Measurements from ENCODE around the gene PGAP6. TPM values are rescaled to one million over a fixed set of nuclear protein-coding genes. Genes with fewer than 3 reads are reported as not detected.
"Not testable (repeated sequence)": the region's sequence is repeated elsewhere in the genome, so short reads cannot be mapped to it uniquely, and the experiment has no call there.

Gene PGAP6
- total RNA-seq, 2 donors from 2014 or later = 38.7 to 55.4 TPM

DNA sequence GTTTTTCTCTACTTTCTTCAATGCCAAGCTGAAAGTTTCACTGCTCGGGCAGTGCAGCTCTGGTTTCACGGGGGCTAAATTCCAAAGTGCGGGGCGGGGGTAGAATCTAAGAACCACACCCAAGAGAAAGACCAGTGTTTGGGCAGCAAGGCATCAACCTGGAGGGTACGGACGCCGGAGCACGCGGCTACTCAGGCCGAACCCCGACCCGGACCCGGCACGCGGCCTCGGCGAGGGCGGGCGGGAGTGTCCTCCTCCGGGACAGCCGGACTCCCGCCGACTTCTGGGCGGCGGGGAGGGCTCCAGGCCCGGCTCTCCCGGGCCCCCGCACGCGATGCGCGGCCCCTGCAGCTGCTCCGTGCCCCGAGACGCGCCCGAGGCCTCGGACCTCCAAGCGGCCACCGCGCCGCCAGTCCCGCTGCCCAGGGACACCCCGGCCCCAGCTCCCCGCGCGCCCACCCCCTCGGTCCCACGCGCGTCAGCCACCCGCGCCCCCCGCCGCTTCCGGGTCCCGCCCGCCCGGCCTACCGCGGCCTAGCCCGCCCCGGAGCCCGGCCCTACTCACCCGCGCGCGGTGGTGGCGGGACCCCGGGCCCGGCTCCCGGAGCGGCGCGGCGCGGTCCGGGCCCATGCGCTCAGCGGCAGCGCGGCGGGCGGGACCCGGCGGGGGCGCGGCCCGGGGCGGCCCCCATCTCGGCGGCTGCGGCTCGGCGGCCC, 29.8 kb downstream of the PGAP6 start:
- Histone ChIP-seq H3K4me1 (ENCODE audit: control insufficient read depth in 1 of 2, low read depth in 2 of 2) (peaks cover 8 to 16% of the 10 kb centered on the region in 2 donors), H3K9me3 (no peaks in the 10 kb centered on the region), H3K27ac (no peak overlapping the region), H3K27me3 (replicated peaks; ENCODE audit: insufficient read depth) (no peaks in the 10 kb centered on the region), H3K36me3 (no peaks in the 10 kb centered on the region), H3K4me3 (peak overlapping the region; percentile 86)
- DNase-seq (ENCODE audit: low spot score) = no peak
- ATAC-seq (ENCODE audit: insufficient number of reproducible peaks, low FRiP score, low read depth) = peak; percentile 10
- no peak for TF ChIP-seq CTCF (IDR thresholded peaks at IDR 0.05)

GRCh38 chr16:350203-350602, 31.6 kb downstream of the PGAP6 start:
- no peak for TF ChIP-seq CTCF (IDR thresholded peaks at IDR 0.05)
- Histone ChIP-seq H3K27ac (no peak overlapping the region), H3K36me3 (peaks cover 12% of the 10 kb centered on the region), H3K27me3 (replicated peaks; ENCODE audit: insufficient read depth) (no peaks in the 10 kb centered on the region), H3K4me3 (no peak overlapping the region), H3K4me1 (ENCODE audit: control insufficient read depth in 1 of 2, low read depth in 2 of 2) (peaks cover 8 to 16% of the 10 kb centered on the region in 2 donors), H3K9me3 (no peaks in the 10 kb centered on the region)
- ATAC-seq (ENCODE audit: insufficient number of reproducible peaks, low FRiP score, low read depth) (no peak), DNase-seq (ENCODE audit: low spot score) (no peak)

DNA sequence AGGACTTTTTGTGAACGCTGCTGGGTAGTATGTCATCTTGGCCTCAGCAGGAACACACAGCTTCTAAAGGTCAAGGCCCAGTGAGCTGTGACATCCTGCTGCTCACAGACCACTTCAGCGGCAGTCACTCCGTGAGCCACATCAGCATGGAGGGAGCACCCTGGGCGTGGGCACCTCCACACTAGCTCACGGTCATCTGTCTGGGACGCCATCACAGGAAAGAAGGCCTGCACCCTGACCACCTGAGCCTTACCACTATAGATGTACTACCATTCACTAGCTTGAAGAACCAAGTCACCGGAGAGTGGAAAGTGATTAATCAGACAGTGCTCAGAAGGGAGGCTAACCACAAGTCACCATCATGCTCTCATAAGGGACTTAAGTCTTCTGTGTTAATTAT, 32.6 kb downstream of the PGAP6 start:
- H3K27me3 ChIP-seq (replicated peaks; ENCODE audit: insufficient read depth) = no peaks in the 10 kb centered on the region
- H3K36me3 ChIP-seq = peaks cover 18% of the 10 kb centered on the region
- no peak overlapping the region for H3K4me3 ChIP-seq
- H3K4me1 ChIP-seq (ENCODE audit: control insufficient read depth in 1 of 2, low read depth in 2 of 2) = peaks cover 8 to 16% of the 10 kb centered on the region in 2 donors
- TF ChIP-seq CTCF (IDR thresholded peaks at IDR 0.05) = no peak
- no peaks in the 10 kb centered on the region for H3K9me3 ChIP-seq
- DNase-seq (ENCODE audit: low spot score) (no peak), ATAC-seq (ENCODE audit: insufficient number of reproducible peaks, low FRiP score, low read depth) (no peak)
- H3K27ac ChIP-seq = no peak overlapping the region

DNA sequence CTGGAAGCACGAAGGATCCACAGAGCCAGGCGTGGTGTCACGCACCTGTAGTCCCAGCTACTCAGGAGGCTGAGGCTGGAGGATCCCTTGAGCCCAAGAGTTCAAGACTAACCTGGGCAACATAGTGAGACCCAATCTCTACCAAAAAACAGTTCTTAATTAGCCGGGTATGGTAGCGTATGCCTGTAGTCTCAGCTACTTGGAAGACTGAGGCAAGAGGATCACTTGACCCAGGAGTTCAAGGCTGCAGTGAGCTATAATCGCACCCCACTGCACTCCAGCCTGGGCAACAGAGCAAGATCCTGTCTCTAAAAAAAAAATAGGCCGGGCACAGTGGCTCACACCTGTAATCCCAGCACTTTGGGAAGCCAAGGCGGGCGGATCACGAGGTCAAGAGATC, 33.3 kb downstream of the PGAP6 start:
- not testable (repeated sequence) for ATAC-seq (ENCODE audit: insufficient number of reproducible peaks, low FRiP score, low read depth); H3K27me3 ChIP-seq (replicated peaks; ENCODE audit: insufficient read depth); H3K9me3 ChIP-seq; DNase-seq (ENCODE audit: low spot score); H3K4me3 ChIP-seq; H3K27ac ChIP-seq
- H3K36me3 ChIP-seq = peaks cover 18% of the 10 kb centered on the region
- peaks cover 8 to 14% of the 10 kb centered on the region in 2 donors for H3K4me1 ChIP-seq (ENCODE audit: control insufficient read depth in 1 of 2, low read depth in 2 of 2)

GRCh38 chr16:347203-347602, 34.6 kb downstream of the PGAP6 start:
- H3K36me3 ChIP-seq = peaks cover 18% of the 10 kb centered on the region
- no peaks in the 10 kb centered on the region for H3K27me3 ChIP-seq (replicated peaks; ENCODE audit: insufficient read depth)
- H3K9me3 ChIP-seq = no peaks in the 10 kb centered on the region
- TF ChIP-seq CTCF (IDR thresholded peaks at IDR 0.05) = no peak
- DNase-seq (ENCODE audit: low spot score) = no peak
- H3K4me3 ChIP-seq = no peak overlapping the region
- H3K27ac ChIP-seq = no peak overlapping the region
- H3K4me1 ChIP-seq (ENCODE audit: control insufficient read depth in 1 of 2, low read depth in 2 of 2) = peaks cover 8 to 10% of the 10 kb centered on the region in 2 donors
- no peak for ATAC-seq (ENCODE audit: insufficient number of reproducible peaks, low FRiP score, low read depth)

- Histone ChIP-seq H3K9me3 (no peaks in the 10 kb centered on the region), H3K4me3 (no peak overlapping the region), H3K36me3 (peaks cover 18% of the 10 kb centered on the region), H3K27ac (no peak overlapping the region), H3K27me3 (replicated peaks; ENCODE audit: insufficient read depth) (no peaks in the 10 kb centered on the region), H3K4me1 (ENCODE audit: control insufficient read depth in 1 of 2, low read depth in 2 of 2) (peaks cover 7% of the 10 kb centered on the region in 2 donors)
- ATAC-seq (ENCODE audit: insufficient number of reproducible peaks, low FRiP score, low read depth) (no peak), DNase-seq (ENCODE audit: low spot score) (no peak)
- no peak for TF ChIP-seq CTCF (IDR thresholded peaks at IDR 0.05)
Observed at GRCh38 chr16:346587-346986, 35.2 kb downstream of the PGAP6 start.

Data from thoracic aorta (tissue), 2 donors.